Activated CD4-positive, alpha-beta memory T cell treated with anti-CD3 and anti-CD28 coated beads for 36 hours (primary cell): ENCODE measurements around the gene HRC. TPM values are rescaled to one million over a fixed set of nuclear protein-coding genes. Genes with fewer than 3 reads are reported as not detected.

Experiments
- CTCF ChIA-PET: fragments of 350-600 bp; sonication (Branson Sonifier 250); formaldehyde crosslinking; loops from one replicate; lab custom pipeline; 2021; ENCODE audit warnings: antibody characterized with exemption, inconsistent platforms; lab: Charles Lee
- POLR2A ChIA-PET: fragments of 350-600 bp; sonication (Branson Sonifier 250); formaldehyde crosslinking; loops from one replicate; lab custom pipeline; 2021; ENCODE audit warnings: antibody characterized with exemption; lab: Charles Lee
- DNase-seq: peaks from one replicate; pipeline ENCODE4 v3.0.0-alpha.2; 2020
- H3K27ac Mint-ChIP-seq: one replicate; pipeline ENCODE4 v1.8.0; 2021; ENCODE audit warnings: mixed read lengths
- H3K27me3 Mint-ChIP-seq: one replicate; pipeline ENCODE4 v1.8.0; 2021; ENCODE audit warnings: mixed read lengths
- H3K36me3 Mint-ChIP-seq: one replicate; pipeline ENCODE4 v1.8.0; 2021; ENCODE audit warnings: mixed read lengths
- H3K4me1 Mint-ChIP-seq: one replicate; pipeline ENCODE4 v1.8.0; 2021; ENCODE audit warnings: low read depth, mixed read lengths
- H3K4me3 Mint-ChIP-seq: one replicate; pipeline ENCODE4 v1.8.0; 2021; ENCODE audit warnings: mild to moderate bottlenecking, mixed read lengths
- H3K9me3 Mint-ChIP-seq: one replicate; pipeline ENCODE4 v1.8.0; 2021; ENCODE audit warnings: mixed read lengths
- intact Hi-C: fragments of 100-400 bp; cut with micrococcal nuclease; formaldehyde crosslinking; loops from one replicate; pipeline ENCODE4 v1.15.1; 2023
- total RNA-seq, 2 experiments: library from RNA; stranded (reverse); gene quantifications; one replicate each; pipeline ENCODE4 v1.2.3, GENCODE V29; 2021

HRC gene
- total RNA-seq, 2 experiments from 2014 or later: not detected

DNA sequence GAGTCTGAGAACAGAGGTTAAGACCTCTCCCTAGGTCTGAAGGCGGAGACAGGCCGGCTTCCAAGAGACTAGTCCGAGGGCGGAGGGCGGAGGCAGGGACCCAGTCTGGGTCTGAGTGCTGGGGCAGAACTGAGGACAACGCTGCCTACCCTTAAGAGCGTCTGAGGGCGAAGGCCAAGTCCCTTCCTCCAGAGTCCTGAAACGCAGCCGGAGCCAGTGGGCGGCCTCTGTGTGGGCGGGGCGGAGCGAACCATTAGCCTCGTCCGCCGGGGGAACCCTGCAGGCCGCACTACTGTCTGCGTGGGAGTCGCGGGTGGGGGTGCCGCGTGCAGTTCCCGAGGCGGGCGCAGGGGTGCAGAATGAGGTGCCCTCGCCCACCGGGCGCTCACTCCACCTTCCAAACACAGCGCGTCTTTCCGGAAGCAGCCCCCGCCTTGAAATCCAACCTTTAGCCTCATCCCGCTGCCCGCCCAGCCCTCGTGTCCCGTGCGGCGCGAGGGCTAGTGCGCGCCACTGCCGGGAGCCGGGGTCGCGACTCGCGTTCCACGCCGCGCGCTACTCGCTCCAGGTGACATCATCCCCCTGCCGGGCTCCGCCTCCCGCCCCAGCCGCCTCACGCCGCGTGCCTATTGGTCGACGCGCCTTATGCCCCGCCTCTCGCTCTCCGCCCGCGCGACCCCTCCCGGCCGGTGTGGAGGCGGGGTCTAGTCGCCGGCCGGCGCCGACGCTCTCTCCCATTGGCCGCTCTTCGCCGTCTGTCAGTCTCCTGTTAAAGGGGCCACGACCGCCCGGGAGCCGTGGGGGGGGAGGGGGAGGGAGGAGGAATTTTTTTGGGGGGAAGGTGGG lies 36.4 kb downstream of the HRC start, which contains the start of gene C19orf73:
Gene C19orf73, minus strand, starts transcription at position 579 of the 846 bp plus-strand sequence. Its CDS starts 121 bp downstream, at position 458.
- Mint-ChIP-seq H3K9me3 (no peaks in the 10 kb centered on the region), H3K27me3 (peaks cover 7% of the 10 kb centered on the region), H3K4me1 (peaks cover 28% of the 10 kb centered on the region), H3K27ac (peak within 1 kb of the TSS; percentile 84), H3K4me3 (peak within 1 kb of the TSS; percentile 81), H3K36me3 (no peaks in the 10 kb centered on the region)
- CTCF ChIA-PET: interaction anchor here (1.0 to 5.6 kb wide), 7 partner anchors 9 to 125 kb away, joined by 3 to 48 read pairs (median 5); partner anchors contain the start of genes GYS1 and RUVBL2
- intact Hi-C loops: loop anchor here (1.0 to 2.0 kb wide), 3 partner anchors 10 to 33 kb away; partner anchors contain the start of gene SNRNP70
- POLR2A ChIA-PET: no interaction called here
- peak; percentile 96 for DNase-seq

GRCh38 chr19:49117677-49118564 lies 37.3 kb downstream of the HRC start:
- Mint-ChIP-seq H3K36me3 (no peaks in the 10 kb centered on the region), H3K9me3 (no peaks in the 10 kb centered on the region), H3K27ac (peak overlapping the region; percentile 84), H3K4me1 (peaks cover 34% of the 10 kb centered on the region), H3K4me3 (peak overlapping the region; percentile 81), H3K27me3 (peaks cover 7% of the 10 kb centered on the region)
- DNase-seq: no peak
- ChIA-PET CTCF (interaction anchor here (0.6 to 5.6 kb wide), 8 partner anchors 10 to 121 kb away, joined by 3 to 48 read pairs (median 4); no protein-coding TSS in a partner anchor), POLR2A (no interaction called here)
- intact Hi-C loops: loop anchor here (2.0 kb wide), 1 partner anchor 31 kb away; no protein-coding TSS in a partner anchor

GRCh38 chr19:49116544-49116943 lies 38.7 kb downstream of the HRC start:
- peak overlapping the region; percentile 43 for H3K4me3 Mint-ChIP-seq
- no peak for DNase-seq
- H3K27ac Mint-ChIP-seq: no peak overlapping the region
- H3K36me3 Mint-ChIP-seq: no peaks in the 10 kb centered on the region
- intact Hi-C loops: no loop called here
- peaks cover 34% of the 10 kb centered on the region for H3K4me1 Mint-ChIP-seq
- CTCF ChIA-PET: interaction anchor here (5.6 kb wide), 1 partner anchor 11 kb away, joined by 48 read pairs; no protein-coding TSS in a partner anchor
- H3K9me3 Mint-ChIP-seq: no peaks in the 10 kb centered on the region
- peaks cover 7% of the 10 kb centered on the region for H3K27me3 Mint-ChIP-seq
- POLR2A ChIA-PET: no interaction called here

- no peak overlapping the region for H3K27ac Mint-ChIP-seq
- H3K4me1 Mint-ChIP-seq: peaks cover 32% of the 10 kb centered on the region
- H3K36me3 Mint-ChIP-seq: no peaks in the 10 kb centered on the region
- H3K27me3 Mint-ChIP-seq: no peaks in the 10 kb centered on the region
- POLR2A ChIA-PET: interaction anchor here (1.4 to 1.8 kb wide), 3 partner anchors 13 to 29 kb away, joined by 3 to 8 read pairs (median 5); no protein-coding TSS in a partner anchor
- no peaks in the 10 kb centered on the region for H3K9me3 Mint-ChIP-seq
- intact Hi-C loops: loop anchor here (2.0 kb wide), 1 partner anchor 14 kb away; no protein-coding TSS in a partner anchor
- CTCF ChIA-PET: interaction anchor here (0.8 to 5.6 kb wide), 17 partner anchors 9 to 151 kb away, joined by 3 to 65 read pairs (median 5); partner anchors contain the start of genes CGB7, GYS1 and RUVBL2
- DNase-seq: peak; percentile 70
- H3K4me3 Mint-ChIP-seq: peak overlapping the region; percentile 69
Measured at GRCh38 chr19:49114630-49115363, 40.4 kb downstream of the HRC start.

GRCh38 chr19:49113762-49114629 lies 41.2 kb downstream of the HRC start, which contains the start of gene LIN7B:
Gene LIN7B (plus strand): TSS chr19:49114370. CDS start chr19:49114405, 35 bp downstream.
- intact Hi-C loops: loop anchor here (2.0 kb wide), 1 partner anchor 15 kb away; no protein-coding TSS in a partner anchor
- peaks cover 4% of the 10 kb centered on the region for H3K36me3 Mint-ChIP-seq
- H3K9me3 Mint-ChIP-seq: no peaks in the 10 kb centered on the region
- peaks cover 32% of the 10 kb centered on the region for H3K4me1 Mint-ChIP-seq
- no peaks in the 10 kb centered on the region for H3K27me3 Mint-ChIP-seq
- CTCF ChIA-PET: interaction anchor here (0.7 to 5.6 kb wide), 22 partner anchors 9 to 150 kb away, joined by 3 to 65 read pairs (median 4); partner anchors contain the start of genes CGB7, GYS1 and RUVBL2
- H3K27ac Mint-ChIP-seq: peak within 1 kb of the TSS; percentile 35
- peak within 1 kb of the TSS; percentile 81 for H3K4me3 Mint-ChIP-seq
- POLR2A ChIA-PET: interaction anchor here (1.0 to 1.8 kb wide), 4 partner anchors 12 to 28 kb away, joined by 3 to 8 read pairs (median 4); no protein-coding TSS in a partner anchor
- peak; percentile 81 for DNase-seq

- Mint-ChIP-seq H3K4me1 (peaks cover 17% of the 10 kb centered on the region), H3K4me3 (no peak overlapping the region), H3K36me3 (peaks cover 24% of the 10 kb centered on the region), H3K27ac (no peak overlapping the region), H3K27me3 (no peaks in the 10 kb centered on the region), H3K9me3 (no peaks in the 10 kb centered on the region)
- ChIA-PET CTCF (interaction anchor here (1.7 to 5.3 kb wide), 2 partner anchors 13 to 34 kb away, joined by 3 to 65 read pairs; no protein-coding TSS in a partner anchor), POLR2A (interaction anchor here (0.7 kb wide), 1 partner anchor 799 kb away, joined by 3 read pairs; no protein-coding TSS in a partner anchor)
- DNase-seq: no peak
- intact Hi-C loops: no loop called here
Measured at GRCh38 chr19:49111218-49111998, 43.8 kb downstream of the HRC start.

- ChIA-PET CTCF (interaction anchor here (1.7 to 5.3 kb wide), 2 partner anchors 12 to 33 kb away, joined by 3 to 65 read pairs; no protein-coding TSS in a partner anchor), POLR2A (interaction anchor here (0.6 kb wide), 1 partner anchor 325 kb away, joined by 3 read pairs; no protein-coding TSS in a partner anchor)
- Mint-ChIP-seq H3K27me3 (no peaks in the 10 kb centered on the region), H3K27ac (no peak overlapping the region), H3K4me3 (no peak overlapping the region), H3K36me3 (peaks cover 28% of the 10 kb centered on the region), H3K9me3 (no peaks in the 10 kb centered on the region), H3K4me1 (peaks cover 13% of the 10 kb centered on the region)
- no peak for DNase-seq
- intact Hi-C loops: no loop called here
Measured at GRCh38 chr19:49110567-49110966, 44.6 kb downstream of the HRC start.

DNA sequence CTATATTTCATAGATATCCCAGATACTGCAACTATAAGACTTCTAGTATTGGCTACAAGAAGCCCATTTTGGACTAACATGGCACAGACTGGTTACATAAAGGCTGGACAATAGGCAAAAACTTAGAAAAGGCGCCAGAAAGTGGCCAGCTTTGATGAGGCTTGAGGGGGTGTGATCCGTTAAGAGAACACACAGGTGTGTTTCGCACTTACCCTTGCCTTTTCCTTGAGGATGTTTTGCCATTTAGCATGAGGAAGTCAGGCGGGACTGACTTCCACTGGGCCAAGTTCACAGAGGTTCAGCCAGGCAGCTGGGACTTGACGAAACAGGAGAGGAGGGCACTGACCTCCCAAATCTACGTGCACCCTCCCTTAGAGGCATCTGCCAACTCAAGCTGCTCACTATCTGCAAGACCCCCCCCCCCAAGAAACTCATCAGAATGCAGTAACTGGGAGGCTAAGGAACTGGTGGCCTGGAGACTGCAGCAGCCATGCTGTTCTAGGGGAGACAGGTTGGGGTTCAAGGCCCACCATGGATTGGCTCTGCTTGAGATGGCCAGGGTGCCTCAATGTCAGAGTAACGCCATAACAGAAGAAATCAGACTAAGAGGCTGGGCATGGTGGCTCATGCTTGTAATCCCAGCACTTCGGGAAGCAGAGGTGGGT lies 45.5 kb downstream of the HRC start:
- Mint-ChIP-seq H3K36me3 (peaks cover 34% of the 10 kb centered on the region), H3K27me3 (no peaks in the 10 kb centered on the region), H3K9me3 (no peaks in the 10 kb centered on the region), H3K27ac (no peak overlapping the region), H3K4me1 (peaks cover 9% of the 10 kb centered on the region), H3K4me3 (no peak overlapping the region)
- intact Hi-C loops: no loop called here
- ChIA-PET CTCF (interaction anchor here (2.8 kb wide), 1 partner anchor 12 kb away, joined by 13 read pairs; no protein-coding TSS in a partner anchor), POLR2A (no interaction called here)
- DNase-seq: no peak

- Mint-ChIP-seq H3K36me3 (peaks cover 39% of the 10 kb centered on the region), H3K27me3 (no peaks in the 10 kb centered on the region), H3K4me3 (no peak overlapping the region), H3K27ac (no peak overlapping the region), H3K4me1 (peaks cover 9% of the 10 kb centered on the region), H3K9me3 (no peaks in the 10 kb centered on the region)
- no peak for DNase-seq
- intact Hi-C loops: no loop called here
- ChIA-PET POLR2A (no interaction called here), CTCF (interaction anchor here (2.8 kb wide), 1 partner anchor 11 kb away, joined by 13 read pairs; no protein-coding TSS in a partner anchor)
Measured at GRCh38 chr19:49109051-49109450, 46.1 kb downstream of the HRC start.
